ENCODE results near the gene SP6.

Gene SP6

GRCh38 chr17:47855737-47856136 is 4.8 kb upstream of the SP6 start:
- no peak overlapping the region for H3K4me3 ChIP-seq (ENCODE audit: low read length)
- TF ChIP-seq ZNF274 (IDR thresholded peaks at IDR 0.05; ENCODE audit: low read depth, low read length) = no peak

GRCh38 chr17:47853616-47854015 is 2.7 kb upstream of the SP6 start:
- no peak for TF ChIP-seq ZNF274 (IDR thresholded peaks at IDR 0.05; ENCODE audit: low read depth, low read length)

GRCh38 chr17:47852113-47852949 is 1.4 kb upstream of the SP6 start:
- no peak overlapping the region for H3K4me3 ChIP-seq (ENCODE audit: low read length)
- no peak for TF ChIP-seq ZNF274 (IDR thresholded peaks at IDR 0.05; ENCODE audit: low read depth, low read length)

More at GRCh38 chr17:47853616-47854015, 2.7 kb upstream of the SP6 start:
- no peak overlapping the region for H3K4me3 ChIP-seq (ENCODE audit: low read length)

- no peak for TF ChIP-seq ZNF274 (IDR thresholded peaks at IDR 0.05; ENCODE audit: low read depth, low read length)
- no peak overlapping the region for H3K4me3 ChIP-seq (ENCODE audit: low read length)
These were observed 775 bp upstream of the SP6 start for GRCh38 chr17:47851764-47852112.

- no peak overlapping the region for H3K4me3 ChIP-seq (ENCODE audit: low read length)
- TF ChIP-seq ZNF274 (IDR thresholded peaks at IDR 0.05; ENCODE audit: low read depth, low read length) = no peak
These were observed 631 bp downstream of the SP6 start for GRCh38 chr17:47850373-47850691.

- TF ChIP-seq ZNF274 (IDR thresholded peaks at IDR 0.05; ENCODE audit: low read depth, low read length) = no peak
- H3K4me3 ChIP-seq (ENCODE audit: low read length) = no peak overlapping the region
These were observed 2.8 kb downstream of the SP6 start for GRCh38 chr17:47848198-47848513.

GRCh38 chr17:47847341-47848197 is 3.4 kb downstream of the SP6 start:
- TF ChIP-seq ZNF274 (IDR thresholded peaks at IDR 0.05; ENCODE audit: low read depth, low read length) = no peak
- H3K4me3 ChIP-seq (ENCODE audit: low read length) = no peak overlapping the region

GRCh38 chr17:47846716-47847340 is 4.1 kb downstream of the SP6 start:
- no peak overlapping the region for H3K4me3 ChIP-seq (ENCODE audit: low read length)
- no peak for TF ChIP-seq ZNF274 (IDR thresholded peaks at IDR 0.05; ENCODE audit: low read depth, low read length)

GRCh38 chr17:47845716-47846075 is 5.3 kb downstream of the SP6 start:
- no peak for TF ChIP-seq ZNF274 (IDR thresholded peaks at IDR 0.05; ENCODE audit: low read depth, low read length)
- H3K4me3 ChIP-seq (ENCODE audit: low read length) = no peak overlapping the region

GRCh38 chr17:47844814-47845715 is 5.9 kb downstream of the SP6 start:
- H3K4me3 ChIP-seq (ENCODE audit: low read length) = no peak overlapping the region
- no peak for TF ChIP-seq ZNF274 (IDR thresholded peaks at IDR 0.05; ENCODE audit: low read depth, low read length)

GRCh38 chr17:47844227-47844626 is 6.7 kb downstream of the SP6 start:
- H3K4me3 ChIP-seq (ENCODE audit: low read length) = no peak overlapping the region
- no peak for TF ChIP-seq ZNF274 (IDR thresholded peaks at IDR 0.05; ENCODE audit: low read depth, low read length)

- TF ChIP-seq ZNF274 (IDR thresholded peaks at IDR 0.05; ENCODE audit: low read depth, low read length) = no peak
These were observed 7.6 kb downstream of the SP6 start for GRCh38 chr17:47843391-47843730.

GRCh38 chr17:47841488-47842291 is 9.3 kb downstream of the SP6 start:
- no peak for TF ChIP-seq ZNF274 (IDR thresholded peaks at IDR 0.05; ENCODE audit: low read depth, low read length)
- H3K4me3 ChIP-seq (ENCODE audit: low read length) = no peak overlapping the region; the same call in 1 of the 2 replicates

More at GRCh38 chr17:47843391-47843730, 7.6 kb downstream of the SP6 start:
- H3K4me3 ChIP-seq (ENCODE audit: low read length) = no peak overlapping the region

All from GM08714 (cell line).